ENCODE data around the gene C2orf72.
"Not testable (repeated sequence)": the region's sequence is repeated elsewhere in the genome, so short reads cannot be mapped to it uniquely, and the experiment has no call there.

The C2orf72 gene

GRCh38 chr2:231015478-231015877, 21.8 kb upstream of the C2orf72 start:
- no peak for DNase-seq

GRCh38 chr2:231015926-231016325, 21.4 kb upstream of the C2orf72 start:
- DNase-seq: no peak

DNA sequence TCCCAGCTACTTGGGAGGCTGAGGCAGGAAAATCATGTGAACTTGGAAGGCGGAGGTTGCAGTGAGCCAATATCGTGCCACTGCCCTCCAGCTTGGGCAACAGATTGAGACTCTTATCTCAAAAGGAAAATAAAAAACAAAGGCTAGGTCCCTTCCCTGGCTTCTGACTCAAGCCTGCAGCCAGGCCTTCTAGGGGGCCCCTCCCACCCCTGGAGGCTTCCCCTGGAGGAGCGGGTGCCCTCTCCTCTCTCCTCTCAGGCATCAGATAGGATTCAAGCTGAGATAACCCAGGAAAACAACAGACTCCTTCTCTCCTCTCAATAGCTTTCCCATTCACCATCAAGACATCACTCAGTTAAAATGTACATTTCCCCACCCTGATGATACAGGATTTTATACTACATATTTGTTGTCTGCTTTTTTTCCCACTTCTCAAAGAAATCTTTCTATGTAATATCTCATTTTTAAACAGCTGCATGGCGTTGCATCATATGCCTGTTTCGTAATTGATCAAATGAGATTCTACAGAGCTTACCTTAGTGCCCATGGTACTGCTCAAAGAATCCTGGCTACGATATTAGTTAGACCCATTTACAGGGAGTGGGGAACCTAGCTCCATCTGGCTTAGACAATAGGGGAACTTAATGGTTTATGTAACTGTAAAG, 20.6 kb upstream of the C2orf72 start:
- DNase-seq: no peak

DNA sequence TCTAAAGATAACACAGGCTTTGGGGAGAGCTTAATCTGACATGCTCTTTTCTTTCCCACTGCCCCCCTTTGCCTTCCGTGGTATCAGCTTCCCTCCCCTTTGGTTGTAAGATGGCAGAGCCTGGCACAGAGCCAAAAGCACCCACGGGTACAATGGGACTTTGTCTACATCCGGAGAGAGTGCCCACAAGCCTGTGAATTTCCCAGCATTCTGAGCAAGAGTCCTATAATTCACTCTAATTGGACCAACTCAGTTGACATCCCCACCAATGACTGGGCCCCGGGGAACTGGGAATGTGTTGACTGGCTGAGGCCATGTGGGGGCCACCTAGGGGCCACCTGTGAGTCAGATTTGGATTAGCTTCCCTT, 20.1 kb upstream of the C2orf72 start:
- no peak for DNase-seq

- DNase-seq: no peak
These were observed 19.1 kb upstream of the C2orf72 start for GRCh38 chr2:231018184-231018583.

GRCh38 chr2:231025059-231025458, 12.3 kb upstream of the C2orf72 start:
- not testable (repeated sequence) for DNase-seq

DNA sequence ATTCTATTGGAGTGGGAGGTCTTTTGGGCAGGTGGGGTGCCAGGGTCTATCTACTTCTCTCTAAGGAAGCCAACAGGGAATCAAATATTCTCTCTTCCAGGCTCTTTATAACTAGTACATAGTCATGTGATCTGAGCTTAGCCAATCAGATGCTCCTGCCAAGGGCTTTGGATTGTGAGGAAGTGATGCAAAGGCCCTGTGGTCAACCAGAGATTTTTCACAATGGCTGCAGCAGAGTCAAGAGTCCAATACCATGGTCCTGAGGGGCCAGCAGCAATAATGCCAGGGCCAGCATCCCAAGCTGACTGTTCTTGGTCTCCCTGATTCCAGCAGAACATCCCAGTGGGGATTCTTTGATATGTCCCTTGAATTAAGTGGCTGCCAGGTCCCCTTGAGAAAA, 8.4 kb upstream of the C2orf72 start:
- DNase-seq: no peak

DNA sequence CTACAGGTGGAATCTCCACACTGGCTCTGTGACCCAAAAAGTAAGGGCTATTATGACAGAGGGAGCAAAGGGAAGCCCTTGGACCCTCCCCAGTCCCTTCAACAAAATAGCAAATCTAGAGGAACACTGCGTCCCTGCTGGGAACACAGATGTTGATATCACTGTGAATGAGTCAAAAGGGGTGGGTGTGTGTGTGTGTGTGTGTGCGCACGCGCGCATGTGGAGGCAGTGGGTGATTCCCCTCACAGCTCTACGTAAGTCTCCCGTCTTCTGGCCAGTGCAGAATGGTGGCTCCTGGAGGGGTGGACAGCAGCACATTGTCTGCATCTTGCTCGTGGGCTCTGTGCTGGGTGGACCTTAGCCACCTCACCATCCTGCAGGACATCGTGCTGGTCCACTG, 7.8 kb upstream of the C2orf72 start:
- no peak for DNase-seq

- no peak for DNase-seq
These were observed 6.6 kb upstream of the C2orf72 start for GRCh38 chr2:231030725-231031124.

DNA sequence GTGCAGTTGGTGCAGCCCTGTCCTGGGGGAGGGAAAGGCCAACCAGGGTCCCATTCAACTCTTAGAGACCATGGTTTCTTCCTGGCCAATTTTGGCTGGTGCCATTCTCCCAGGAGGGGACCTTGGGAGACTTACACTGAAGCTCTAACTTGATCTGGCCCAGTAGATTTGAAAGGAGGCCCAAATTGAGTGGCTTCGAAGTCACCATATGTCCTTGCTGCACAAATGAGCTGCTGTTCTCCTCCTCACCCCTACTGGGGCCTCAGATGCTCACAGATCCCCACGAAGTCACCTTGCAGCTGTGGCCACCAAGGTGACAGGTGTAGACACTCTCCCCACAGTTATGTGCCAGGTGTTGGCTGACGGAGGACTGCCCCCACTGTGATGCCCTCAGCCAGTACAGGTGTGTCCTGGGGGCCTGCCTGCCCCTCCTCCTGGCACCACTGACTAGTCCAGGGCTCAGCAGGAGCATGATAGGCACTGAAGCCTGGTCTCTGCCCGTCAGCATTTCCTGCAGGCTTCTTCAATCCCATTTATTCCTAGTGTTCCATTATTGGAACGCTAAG, 4.7 kb upstream of the C2orf72 start:
- no peak for DNase-seq

GRCh38 chr2:231033147-231034132, 3.9 kb upstream of the C2orf72 start:
- no peak for DNase-seq

DNA sequence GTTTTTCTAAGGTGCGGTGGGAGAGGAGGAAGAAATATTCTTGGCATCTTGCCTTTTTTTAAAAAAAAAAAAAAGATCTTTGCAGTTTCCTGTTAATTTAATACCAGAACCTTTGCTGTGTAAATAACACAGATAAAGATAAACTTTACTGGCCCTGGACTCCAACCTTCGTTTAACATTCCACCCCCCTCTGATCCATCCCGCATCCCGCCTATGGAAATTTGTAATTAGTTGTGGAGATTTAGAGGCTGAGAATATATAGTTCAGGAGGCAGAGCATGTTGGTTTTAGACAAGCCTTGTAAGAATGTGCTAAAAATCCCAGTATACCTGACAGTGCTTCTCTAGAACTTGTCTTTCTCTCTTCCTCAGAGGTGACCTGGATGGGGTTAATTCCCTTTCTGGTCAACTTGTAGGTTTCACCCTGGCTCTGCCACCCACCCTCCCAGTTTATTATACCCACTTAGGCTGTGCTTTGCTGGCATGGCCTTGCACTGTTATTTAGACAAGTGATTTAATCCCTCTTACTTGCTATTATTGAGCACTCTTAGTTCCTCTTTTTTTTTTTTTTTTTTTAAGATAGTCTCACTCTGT, 2.9 kb upstream of the C2orf72 start:
- no peak for DNase-seq

GRCh38 chr2:231036131-231036530, 1.2 kb upstream of the C2orf72 start:
- no peak for DNase-seq

GRCh38 chr2:231036578-231037106, 681 bp upstream of the C2orf72 start:
- no peak for DNase-seq

- no peak for DNase-seq
These were observed 584 bp downstream of the C2orf72 start for GRCh38 chr2:231037731-231038482.

DNA sequence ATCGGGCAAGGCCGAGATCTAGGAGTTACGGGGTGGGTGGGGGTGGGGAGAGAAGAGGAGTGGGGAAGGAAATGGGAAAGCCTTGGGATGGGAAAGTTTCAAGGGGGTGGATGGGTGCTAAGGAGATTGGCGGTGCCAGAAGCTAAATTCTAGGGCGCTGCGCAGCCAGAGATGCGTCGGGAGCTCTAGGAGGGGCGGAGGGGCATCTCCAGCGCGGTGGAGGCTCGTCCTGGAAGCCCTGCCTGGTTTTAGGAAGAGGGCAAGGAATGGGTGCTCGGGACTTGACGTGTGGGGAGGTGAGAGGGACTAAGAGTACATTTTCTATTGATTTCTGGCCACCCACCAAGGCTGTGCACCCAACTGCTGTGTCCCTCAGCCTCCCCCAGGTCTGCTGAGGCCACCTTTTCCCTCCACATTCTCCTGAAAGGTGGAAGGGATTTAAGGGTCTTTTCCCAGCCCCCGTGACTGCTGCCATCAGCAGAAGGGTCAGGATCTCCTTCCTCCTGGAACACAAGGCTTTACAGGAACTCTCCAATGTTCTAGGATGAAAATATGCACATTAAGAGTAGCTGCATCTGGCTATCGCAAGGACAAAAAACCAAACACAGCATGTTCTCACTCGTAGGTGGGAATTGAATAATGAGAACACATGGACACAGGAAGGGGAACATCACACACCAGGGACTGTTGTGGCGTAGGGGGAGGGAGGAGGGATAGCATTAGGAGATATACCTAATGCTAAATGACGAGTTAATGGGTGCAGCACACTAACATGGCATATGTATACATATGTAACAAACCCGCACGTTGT, 1.4 kb downstream of the C2orf72 start:
- DNase-seq: no peak

DNA sequence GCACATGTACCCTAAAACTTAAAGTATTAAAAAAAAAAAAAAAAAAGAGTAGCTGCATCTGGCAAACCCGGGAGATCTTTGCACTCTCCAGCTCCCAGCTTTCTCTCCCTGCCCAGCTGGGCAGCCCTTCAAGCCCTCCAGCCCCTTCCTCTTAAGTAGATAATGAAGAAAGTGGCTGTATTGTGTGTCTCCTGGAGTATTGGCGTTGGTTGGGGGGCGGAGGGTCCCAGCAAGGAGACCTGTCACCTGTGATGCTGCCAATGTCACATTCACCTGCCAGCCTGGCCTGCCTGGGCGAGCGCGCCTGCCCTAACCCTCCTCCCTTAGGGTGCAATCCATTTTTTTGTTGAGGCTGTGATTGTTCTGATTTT, 2.0 kb downstream of the C2orf72 start:
- DNase-seq: no peak

- DNase-seq: no peak
These were observed 2.6 kb downstream of the C2orf72 start for GRCh38 chr2:231039821-231040364.

DNA sequence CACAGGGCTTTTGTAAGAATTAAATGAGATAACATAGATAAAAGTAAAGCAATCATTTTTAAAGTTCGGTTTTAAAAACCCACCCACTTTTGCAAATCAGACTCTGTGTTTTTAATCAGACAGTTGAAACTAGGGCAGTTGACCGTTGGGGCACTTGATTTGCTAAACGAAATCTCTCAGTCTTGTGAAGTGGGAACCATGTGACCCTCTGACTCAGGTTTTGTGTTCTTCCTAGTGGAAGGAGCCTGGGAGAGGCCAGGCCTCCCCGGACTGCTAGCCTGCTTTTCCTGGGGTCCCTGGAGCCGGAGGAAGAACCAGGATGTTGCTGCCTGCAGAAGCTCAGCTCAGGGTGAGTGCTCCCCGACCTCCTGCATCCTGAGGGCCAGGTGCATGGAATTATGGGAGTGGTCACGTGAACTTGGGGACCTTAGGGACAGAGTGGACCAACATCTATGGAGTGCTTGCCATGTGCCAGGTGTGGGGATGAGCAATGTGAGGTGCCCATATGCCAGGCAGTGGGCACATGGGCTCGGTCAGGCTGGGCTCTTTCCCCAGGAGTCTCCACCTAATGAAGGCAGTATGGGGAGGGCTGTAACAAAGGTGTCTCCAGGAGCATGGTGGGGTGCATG, 3.9 kb downstream of the C2orf72 start:
- no peak for DNase-seq

DNA sequence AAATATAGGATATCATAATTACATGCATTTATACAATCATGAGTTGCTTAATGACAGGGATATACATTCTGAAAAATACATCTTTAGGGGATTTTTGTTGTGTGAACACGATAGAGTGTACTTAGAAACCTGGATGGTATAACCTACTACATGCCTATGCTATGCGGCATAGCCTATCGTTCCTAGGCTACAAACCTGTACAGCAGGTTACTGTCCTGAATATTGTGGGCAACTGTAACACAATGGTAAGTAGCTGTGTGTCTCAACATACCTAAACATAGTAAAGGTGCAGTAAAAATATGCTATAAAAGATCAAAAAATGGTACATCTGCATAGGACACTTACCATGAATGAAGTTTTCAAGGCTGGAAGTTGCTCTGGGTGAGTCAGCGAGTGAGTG, 6.5 kb downstream of the C2orf72 start:
- no peak for DNase-seq

DNA sequence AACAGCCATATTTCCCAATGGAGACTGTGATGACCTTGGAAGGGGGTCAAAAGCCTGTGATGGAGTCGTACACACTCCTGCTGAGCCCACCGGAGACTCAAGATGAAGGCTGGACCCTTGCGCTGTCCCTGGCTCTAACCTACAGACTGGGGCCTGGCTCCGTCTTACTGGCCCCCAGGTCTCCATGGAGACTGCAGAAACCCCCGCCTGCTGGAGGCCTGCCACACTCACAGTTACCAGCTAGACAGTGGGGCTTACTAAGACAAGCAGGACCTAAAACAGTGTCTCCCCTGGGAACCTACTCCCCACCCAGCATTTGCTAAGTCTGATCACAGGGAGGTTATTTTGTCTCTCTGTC, 9.6 kb downstream of the C2orf72 start:
- DNase-seq: no peak

All from effector CD8-positive, alpha-beta T cell (primary cell).